Stimulated activated CD4-positive, alpha-beta T cell treated with anti-CD3 and anti-CD28 coated beads, Interleukin-4, amount 100 ng/mL, for 48 hours (primary cell): ENCODE measurements around the gene SAMD11.

Source experiments
- DNase-seq, 2 donors: peaks; one replicate each; pipeline ENCODE4 v3.0.0-alpha.2; 2020; ENCODE audit warnings: low read depth in 2 of 2

SAMD11 gene

GRCh38 chr1:917466-918091 lies 6.1 kb upstream of the SAMD11 start:
- no peak for DNase-seq

DNA sequence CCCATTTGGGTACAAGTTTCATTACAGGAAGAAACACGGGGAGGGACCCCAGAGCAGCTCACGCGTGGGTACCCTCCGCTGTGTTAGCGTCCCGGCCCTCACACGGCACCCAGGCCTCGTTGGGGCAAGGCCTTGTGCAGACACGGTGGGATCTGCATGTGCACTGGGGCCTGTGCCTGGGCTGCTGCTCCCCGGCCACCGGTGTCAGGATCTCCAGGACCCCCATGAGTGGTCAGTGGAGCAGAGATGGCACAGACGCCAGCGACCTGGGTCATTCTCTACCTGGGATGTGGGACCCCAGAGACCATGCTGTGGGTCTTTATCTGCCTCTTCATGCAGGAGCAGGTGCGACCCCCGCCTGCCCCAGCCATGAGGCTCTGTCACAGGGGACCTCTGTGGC lies 5.4 kb upstream of the SAMD11 start:
- DNase-seq: no peak

DNA sequence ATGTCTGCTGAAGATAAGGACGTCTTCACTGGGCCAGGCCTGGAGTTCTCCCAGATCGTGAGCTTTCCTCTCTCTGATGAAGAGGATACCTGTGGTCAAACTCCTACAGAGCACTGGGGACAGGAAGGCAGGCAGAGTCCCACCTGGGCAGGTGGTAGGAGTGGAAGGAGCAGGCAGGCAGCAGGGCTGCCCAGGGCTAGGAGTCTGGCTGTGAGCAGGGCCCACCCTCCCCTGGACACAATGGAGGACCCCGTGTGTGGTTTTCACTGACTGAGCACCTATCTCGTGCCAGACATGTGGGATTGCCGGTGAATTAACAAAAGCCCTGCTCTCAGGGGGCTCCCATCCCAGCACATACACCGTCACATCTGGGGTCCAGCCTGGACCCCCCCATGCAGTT lies 4.9 kb upstream of the SAMD11 start:
- DNase-seq: no peak

- no peak for DNase-seq
Observed at GRCh38 chr1:919271-919872, 4.4 kb upstream of the SAMD11 start.

DNA sequence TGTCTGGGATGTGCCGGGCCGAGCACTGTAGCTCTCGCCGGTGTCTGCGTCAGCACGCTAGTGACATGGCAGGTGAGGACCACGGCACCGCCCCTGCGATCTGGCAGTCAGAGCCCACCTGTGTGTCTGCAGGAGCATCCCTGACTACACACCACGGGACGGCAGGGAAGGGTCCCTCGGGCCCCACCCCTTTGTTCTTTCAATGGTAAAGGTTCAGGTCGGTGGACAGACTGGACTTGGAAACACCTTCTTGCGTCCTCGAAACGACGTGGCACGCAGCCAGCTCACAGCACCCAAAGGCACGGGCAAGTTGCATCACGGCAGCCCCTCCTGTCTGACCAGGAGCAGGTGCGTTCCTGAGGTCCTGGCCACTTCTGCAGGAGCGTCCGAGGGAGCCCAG lies 3.7 kb upstream of the SAMD11 start:
- DNase-seq: no peak

- DNase-seq: no peak
Observed at GRCh38 chr1:920521-920920, 3.2 kb upstream of the SAMD11 start.

- DNase-seq: no peak
Observed at GRCh38 chr1:921011-921837, 2.5 kb upstream of the SAMD11 start.

DNA sequence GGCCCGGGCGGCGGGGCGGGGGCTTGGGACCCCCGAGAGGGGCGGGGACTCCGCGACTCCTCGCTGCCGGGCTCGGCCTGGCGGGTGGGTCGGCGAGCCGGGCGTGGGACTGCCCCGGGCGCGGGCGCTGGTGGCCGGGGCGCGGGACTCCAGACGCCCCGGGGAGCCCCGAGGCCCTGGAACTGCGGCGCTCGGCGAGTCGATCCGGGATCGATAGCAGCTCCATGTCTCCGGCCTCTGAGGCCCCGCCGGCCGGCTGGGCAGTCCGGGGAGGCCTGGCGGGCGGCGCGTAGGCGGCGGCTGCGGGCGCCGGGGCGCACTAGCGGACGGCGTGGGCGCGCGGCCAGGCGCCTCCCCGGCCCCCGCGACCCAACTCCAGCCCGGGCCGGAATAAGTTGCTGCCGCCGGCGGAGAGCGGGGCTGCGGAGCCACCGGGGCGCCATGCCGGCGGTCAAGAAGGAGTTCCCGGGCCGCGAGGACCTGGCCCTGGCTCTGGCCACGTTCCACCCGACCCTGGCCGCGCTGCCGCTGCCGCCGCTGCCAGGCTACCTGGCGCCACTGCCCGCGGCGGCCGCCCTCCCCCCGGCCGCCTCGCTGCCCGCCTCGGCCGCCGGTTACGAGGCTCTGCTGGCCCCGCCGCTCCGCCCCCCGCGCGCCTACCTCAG lies 400 bp downstream of the SAMD11 start:
- no peak for DNase-seq

DNA sequence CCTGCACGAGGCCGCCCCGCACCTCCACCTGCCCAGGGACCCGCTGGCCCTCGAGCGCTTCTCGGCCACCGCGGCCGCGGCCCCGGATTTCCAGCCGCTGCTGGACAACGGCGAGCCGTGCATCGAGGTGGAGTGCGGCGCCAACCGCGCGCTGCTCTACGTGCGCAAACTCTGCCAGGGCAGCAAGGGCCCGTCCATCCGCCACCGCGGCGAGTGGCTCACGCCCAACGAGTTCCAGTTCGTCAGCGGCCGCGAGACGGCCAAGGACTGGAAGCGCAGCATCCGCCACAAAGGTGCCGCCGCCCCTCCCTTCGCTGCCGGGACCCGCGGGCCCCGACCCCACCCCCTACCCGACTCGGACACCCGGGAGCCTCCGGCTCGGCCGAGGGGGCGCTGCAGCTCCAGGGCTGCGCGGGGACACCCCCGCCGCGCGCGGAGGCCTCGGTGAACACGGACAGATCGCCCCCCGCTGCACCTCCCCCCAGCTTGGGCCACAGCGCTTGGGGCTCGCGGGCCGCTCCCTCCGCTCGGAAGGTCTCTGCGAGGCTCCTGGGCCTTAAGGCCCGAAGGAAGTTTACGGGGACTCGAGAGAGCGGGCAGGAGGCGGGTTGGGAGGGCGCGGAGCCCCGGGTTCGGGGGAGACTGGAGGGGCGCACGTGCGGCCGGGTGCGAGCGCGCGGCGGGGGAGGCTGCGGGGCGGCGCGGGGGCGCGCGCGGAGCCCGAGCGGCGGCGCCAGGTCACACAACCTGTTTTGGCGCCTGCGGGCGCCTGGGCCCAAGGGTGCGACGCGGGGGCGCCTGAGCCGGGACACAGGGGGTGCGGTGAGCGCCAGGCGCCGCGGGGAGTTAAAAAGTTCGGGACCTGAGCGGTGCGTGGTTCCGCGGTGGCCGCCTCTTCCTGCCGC lies 1.2 kb downstream of the SAMD11 start:
- DNase-seq: no peak

GRCh38 chr1:925561-926421 lies 2.1 kb downstream of the SAMD11 start:
- no peak for DNase-seq

DNA sequence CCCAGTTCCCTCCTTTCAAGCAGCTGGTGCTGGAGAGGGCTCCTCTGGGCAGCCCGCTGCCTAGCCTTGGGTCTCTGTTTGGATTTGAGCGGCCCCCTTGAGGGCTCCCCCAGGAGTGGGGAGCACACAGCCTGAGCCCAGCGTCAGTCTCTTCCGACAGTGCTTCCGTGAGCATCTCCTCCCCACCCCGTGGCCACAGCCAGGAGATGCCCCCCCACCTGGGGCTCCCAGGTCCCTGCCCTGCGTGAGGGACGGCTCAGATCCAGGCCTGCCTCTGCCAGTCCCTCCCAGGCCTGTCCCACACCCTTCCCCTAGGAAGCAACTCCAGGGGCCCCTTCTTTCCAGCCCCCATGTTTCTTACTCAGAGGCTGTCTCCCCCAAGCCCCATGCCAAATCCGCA lies 3.5 kb downstream of the SAMD11 start:
- DNase-seq: no peak

DNA sequence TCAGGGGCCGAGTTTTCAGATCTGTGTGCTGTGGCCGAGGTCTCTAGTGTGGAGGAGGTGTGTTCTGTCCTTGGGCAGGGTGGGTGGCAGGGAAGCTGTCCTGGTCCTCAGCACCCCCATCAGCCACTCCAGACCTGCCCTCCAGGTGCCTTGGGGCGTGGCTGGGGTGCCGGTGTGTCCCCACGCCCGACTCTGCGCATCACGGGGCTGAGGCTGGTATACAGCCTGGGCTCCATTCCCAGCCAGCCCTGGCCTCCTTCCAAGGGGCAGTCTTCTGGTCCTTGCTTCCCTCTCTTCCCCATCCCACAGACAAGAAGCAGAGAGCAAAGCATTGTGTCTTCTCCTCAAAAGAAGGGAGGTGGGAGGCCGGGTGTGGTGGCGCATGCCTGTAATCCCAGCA lies 4.0 kb downstream of the SAMD11 start:
- DNase-seq: no peak

DNA sequence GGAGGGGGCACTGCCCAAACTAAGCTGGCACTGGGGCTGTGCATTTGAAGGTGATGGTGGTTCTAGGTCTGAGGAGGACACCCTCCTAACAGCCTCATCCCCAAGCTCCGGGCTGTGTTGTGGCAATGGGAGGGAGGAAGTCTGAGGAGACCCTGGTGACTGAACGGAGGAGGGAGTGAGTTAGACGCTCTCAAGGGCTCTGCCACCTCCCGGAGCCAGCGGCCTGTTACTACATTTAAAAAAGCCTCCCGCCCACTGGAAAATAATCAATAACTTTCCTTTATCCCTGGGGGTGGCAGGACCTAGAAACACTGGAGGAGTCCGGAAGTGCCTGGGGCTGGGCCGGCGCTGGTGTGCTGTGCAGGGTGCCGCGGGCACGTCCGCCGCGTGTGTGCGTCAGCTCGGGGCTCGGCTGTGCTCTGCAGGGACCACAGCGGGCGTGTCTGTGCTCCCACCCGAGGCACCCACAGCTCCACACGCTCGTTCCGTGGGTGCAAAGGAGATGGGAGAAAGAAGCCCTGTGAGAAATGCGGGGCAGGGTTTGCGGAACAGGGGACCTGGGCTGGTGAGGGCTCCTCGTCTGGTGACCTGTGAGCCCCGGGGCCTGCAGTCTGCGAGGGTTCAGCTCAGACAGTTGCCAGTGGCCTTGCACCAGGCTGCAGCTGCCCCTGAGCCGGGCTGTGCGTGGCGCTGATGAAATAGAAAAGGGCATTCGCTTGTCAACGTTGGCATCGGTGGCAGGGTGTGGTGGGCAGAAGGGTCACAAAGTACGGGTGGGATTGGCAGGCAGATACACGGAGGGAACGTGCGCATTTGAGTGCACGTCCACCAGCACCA lies 5.3 kb downstream of the SAMD11 start:
- DNase-seq: no peak

DNA sequence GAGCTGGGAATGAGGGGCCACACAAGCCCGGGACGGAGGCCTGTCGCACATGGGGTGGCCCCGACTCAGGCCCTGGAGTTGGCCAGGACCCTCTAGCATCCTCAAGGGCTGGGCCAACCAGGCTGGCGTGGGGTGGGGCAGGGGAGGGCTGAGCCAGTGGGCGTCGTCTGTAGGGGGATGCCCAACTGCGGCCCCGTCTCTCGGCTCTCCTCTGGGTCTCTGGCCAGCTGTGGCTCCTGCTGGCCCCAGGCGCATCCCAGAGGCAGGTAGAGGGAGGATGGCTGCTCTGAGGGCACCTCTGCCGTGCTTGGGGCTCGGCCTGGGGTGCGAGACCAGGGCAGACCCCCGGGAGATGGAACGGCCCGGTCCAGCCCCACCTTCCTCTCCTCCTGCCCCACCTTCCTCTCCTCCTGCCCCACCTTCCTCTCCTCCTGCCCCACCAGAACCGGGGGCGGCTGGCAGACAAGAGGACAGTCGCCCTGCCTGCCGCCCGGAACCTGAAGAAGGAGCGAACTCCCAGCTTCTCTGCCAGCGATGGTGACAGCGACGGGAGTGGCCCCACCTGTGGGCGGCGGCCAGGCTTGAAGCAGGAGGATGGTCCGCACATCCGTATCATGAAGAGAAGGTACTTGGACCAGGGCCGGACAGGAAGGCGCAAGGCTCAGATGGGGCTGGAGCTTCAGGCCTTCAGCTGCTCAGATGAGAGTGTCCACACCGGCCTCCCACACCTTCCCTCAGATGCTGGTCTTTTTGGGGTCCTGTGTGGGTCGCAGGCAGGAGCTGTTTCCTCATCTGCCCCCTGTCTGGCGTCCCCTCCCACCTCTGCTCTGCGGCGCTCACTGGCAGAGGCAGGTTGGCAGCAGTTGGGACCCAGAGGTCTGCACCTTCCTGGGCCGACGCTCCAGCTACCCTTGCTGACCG lies 6.2 kb downstream of the SAMD11 start:
- DNase-seq: no peak

DNA sequence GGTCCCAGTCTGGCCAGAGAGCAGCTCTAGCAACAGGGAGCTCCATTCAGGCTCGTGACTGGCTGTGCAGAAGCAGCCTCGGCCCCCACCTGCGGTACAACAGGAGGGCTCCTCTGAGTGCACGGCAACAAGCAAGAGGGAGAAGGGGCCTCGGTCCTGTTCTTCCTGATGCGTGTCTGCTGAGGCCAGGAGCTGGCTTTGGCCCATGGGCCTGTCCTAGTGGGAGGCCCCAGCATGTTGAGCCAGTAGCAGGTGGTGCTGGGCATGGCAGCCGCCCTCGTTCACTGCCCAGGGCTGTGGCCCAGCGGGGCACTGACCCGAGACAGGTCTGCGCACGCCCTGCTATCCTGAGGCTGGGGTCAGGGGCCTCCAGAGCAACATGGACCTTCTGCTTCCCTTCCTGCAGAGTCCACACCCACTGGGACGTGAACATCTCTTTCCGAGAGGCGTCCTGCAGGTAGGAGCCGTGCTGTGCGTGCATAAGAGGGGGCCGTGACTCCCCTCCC lies 7.0 kb downstream of the SAMD11 start:
- DNase-seq: no peak

- DNase-seq: no peak
Observed at GRCh38 chr1:931380-932172, 7.9 kb downstream of the SAMD11 start.

DNA sequence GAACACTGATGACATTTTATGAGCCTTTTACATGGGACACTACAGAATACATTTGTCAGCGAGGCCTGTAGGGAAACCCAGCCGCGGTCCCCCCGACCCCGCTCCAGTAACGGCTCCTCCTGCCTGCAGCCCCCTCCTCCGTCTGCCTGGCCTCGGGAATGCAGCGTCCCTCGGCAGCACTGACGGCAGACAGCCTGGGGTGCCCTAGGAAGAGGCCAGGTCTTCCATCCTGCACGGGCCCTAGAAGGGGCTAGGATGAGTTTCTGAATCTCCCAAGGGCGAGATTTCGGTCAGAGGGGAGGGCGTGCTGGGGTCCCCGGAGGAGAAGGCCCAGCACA lies 8.4 kb downstream of the SAMD11 start:
- DNase-seq: no peak
